ENCODE data around the gene ARID1B. TPM values are rescaled to one million over a fixed set of nuclear protein-coding genes. Genes with fewer than 3 reads are reported as not detected.
A peak's percentile ranks its signal among the peaks of the same experiment; 100 is the strongest.

ARID1B gene
- total RNA-seq, 1 experiment from 2014 or later: 24.2 TPM

GRCh38 chr6:156729248-156729647, 47.9 kb upstream of the ARID1B start:
- Histone ChIP-seq H3K4me2 (ENCODE audit: low read length) (no peak overlapping the region), H3F3A (ENCODE audit: low read length, unreplicated experiment) (no peaks in the 10 kb centered on the region), H3K36me3 (ENCODE audit: low read depth, low read length) (no peaks in the 10 kb centered on the region), H2AFZ (ENCODE audit: low read length) (no peak overlapping the region), H3K9me3 (ENCODE audit: low read length) (no peaks in the 10 kb centered on the region), H3K4me3 (ENCODE audit: low read length) (no peak overlapping the region), H3K79me2 (ENCODE audit: low read length) (no peaks in the 10 kb centered on the region), H3K4me1 (ENCODE audit: insufficient read depth, low read length) (peaks cover 11% of the 10 kb centered on the region; the same call in 1 of the 2 replicates), H3K9me2 (replicated peaks; ENCODE audit: low read length) (no peaks in the 10 kb centered on the region), H3K27ac (ENCODE audit: low read length) (no peak overlapping the region), H3K9ac (ENCODE audit: low read length) (no peak overlapping the region), H4K20me1 (ENCODE audit: low read length) (no peaks in the 10 kb centered on the region), H3K27me3 (ENCODE audit: low read length) (no peaks in the 10 kb centered on the region)
- TF ChIP-seq CTCF (conservative IDR thresholded peaks at IDR 0.05; ENCODE audit: low read depth, low read length) (no peak), EZH2phosphoT487 (IDR thresholded peaks at IDR 0.05; ENCODE audit: borderline replicate concordance, low read length) (no peak), EZH2 (IDR thresholded peaks at IDR 0.05; ENCODE audit: low read length, unreplicated experiment) (no peak)
- DNase-seq (peak; percentile 75), ATAC-seq (peak; percentile 69)
- CTCF ChIA-PET: no interaction called here
- no TSS peak for BruUV-seq (replicated peaks)
- POLR2A ChIA-PET (ENCODE audit: unreplicated experiment): no interaction called here
- intact Hi-C loops (cut with micrococcal nuclease): no loop called here

GRCh38 chr6:156731396-156731795, 45.8 kb upstream of the ARID1B start:
- Histone ChIP-seq H3K9ac (ENCODE audit: low read length) (no peak overlapping the region), H3K4me3 (ENCODE audit: low read length) (no peak overlapping the region), H3K4me2 (ENCODE audit: low read length) (no peak overlapping the region), H3F3A (ENCODE audit: low read length, unreplicated experiment) (no peaks in the 10 kb centered on the region), H3K79me2 (ENCODE audit: low read length) (no peaks in the 10 kb centered on the region), H4K20me1 (ENCODE audit: low read length) (no peaks in the 10 kb centered on the region), H3K27ac (ENCODE audit: low read length) (no peak overlapping the region), H2AFZ (ENCODE audit: low read length) (no peak overlapping the region), H3K36me3 (ENCODE audit: low read depth, low read length) (no peaks in the 10 kb centered on the region), H3K4me1 (ENCODE audit: insufficient read depth, low read length) (peaks cover 11% of the 10 kb centered on the region; the same call in 1 of the 2 replicates), H3K27me3 (ENCODE audit: low read length) (no peaks in the 10 kb centered on the region), H3K9me2 (replicated peaks; ENCODE audit: low read length) (no peaks in the 10 kb centered on the region), H3K9me3 (ENCODE audit: low read length) (no peaks in the 10 kb centered on the region)
- intact Hi-C loops (cut with micrococcal nuclease): no loop called here
- ChIA-PET CTCF (no interaction called here), POLR2A (ENCODE audit: unreplicated experiment) (no interaction called here)
- TF ChIP-seq CTCF (conservative IDR thresholded peaks at IDR 0.05; ENCODE audit: low read depth, low read length): no peak
- TF ChIP-seq EZH2 (IDR thresholded peaks at IDR 0.05; ENCODE audit: low read length, unreplicated experiment): no peak
- no peak for TF ChIP-seq EZH2phosphoT487 (IDR thresholded peaks at IDR 0.05; ENCODE audit: borderline replicate concordance, low read length)
- DNase-seq (peak; percentile 54), ATAC-seq (peak; percentile 95)
- no TSS peak for BruUV-seq (replicated peaks)

- Histone ChIP-seq H3F3A (ENCODE audit: low read length, unreplicated experiment) (no peaks in the 10 kb centered on the region), H3K4me2 (ENCODE audit: low read length) (no peak overlapping the region), H3K9ac (ENCODE audit: low read length) (no peak overlapping the region), H3K27ac (ENCODE audit: low read length) (no peak overlapping the region), H2AFZ (ENCODE audit: low read length) (no peak overlapping the region), H3K27me3 (ENCODE audit: low read length) (no peaks in the 10 kb centered on the region), H3K79me2 (ENCODE audit: low read length) (no peaks in the 10 kb centered on the region), H3K9me3 (ENCODE audit: low read length) (peaks cover 5% of the 10 kb centered on the region; the same call in 1 of the 2 replicates), H4K20me1 (ENCODE audit: low read length) (no peaks in the 10 kb centered on the region), H3K9me2 (replicated peaks; ENCODE audit: low read length) (no peaks in the 10 kb centered on the region), H3K36me3 (ENCODE audit: low read depth, low read length) (no peaks in the 10 kb centered on the region), H3K4me3 (ENCODE audit: low read length) (no peak overlapping the region), H3K4me1 (ENCODE audit: insufficient read depth, low read length) (peaks cover 5% of the 10 kb centered on the region; the same call in 1 of the 2 replicates)
- TF ChIP-seq CTCF (conservative IDR thresholded peaks at IDR 0.05; ENCODE audit: low read depth, low read length) (no peak), EZH2 (IDR thresholded peaks at IDR 0.05; ENCODE audit: low read length, unreplicated experiment) (no peak), EZH2phosphoT487 (IDR thresholded peaks at IDR 0.05; ENCODE audit: borderline replicate concordance, low read length) (no peak)
- BruUV-seq (replicated peaks): no TSS peak
- POLR2A ChIA-PET (ENCODE audit: unreplicated experiment): no interaction called here
- CTCF ChIA-PET: no interaction called here
- ATAC-seq (no peak), DNase-seq (no peak)
- intact Hi-C loops (cut with micrococcal nuclease): no loop called here
These were observed 41.4 kb upstream of the ARID1B start for GRCh38 chr6:156735751-156736150.
